ENCODE results near the gene RAP1GAP2. TPM values are rescaled to one million over a fixed set of nuclear protein-coding genes. Genes with fewer than 3 reads are reported as not detected.
"Not testable (repeated sequence)": the region's sequence is repeated elsewhere in the genome, so short reads cannot be mapped to it uniquely, and the experiment has no call there.

RAP1GAP2 gene
- total and polyA plus RNA-seq, 9 donors, result 1.2 to 3.5 (median 2.0) TPM

- no peaks in the 10 kb centered on the region for H3K9me3 ChIP-seq (replicated peaks; ENCODE audit: control insufficient read depth, low read depth, low read length)
- no peaks in the 10 kb centered on the region for H3K36me3 ChIP-seq (ENCODE audit: control insufficient read depth, insufficient read depth, low read length)
- no peak for DNase-seq
- H3K27ac ChIP-seq (ENCODE audit: low read length), result no peak overlapping the region
- 80% methylated on average over 6 of the region's 8 CpGs for WGBS (ENCODE audit: insufficient coverage)
- no peaks in the 10 kb centered on the region for H3K27me3 ChIP-seq (ENCODE audit: control insufficient read depth, insufficient read depth, low read length)
- H3K4me1 ChIP-seq (ENCODE audit: control insufficient read depth, insufficient read depth, low read length), result no peaks in the 10 kb centered on the region
- no peak overlapping the region for H3K4me3 ChIP-seq (ENCODE audit: low read length)
Measured at GRCh38 chr17:2784864-2785263, 11.4 kb upstream of the RAP1GAP2 start.

GRCh38 chr17:2785376-2785775 is 10.9 kb upstream of the RAP1GAP2 start:
- H3K4me3 ChIP-seq (ENCODE audit: low read length); H3K36me3 ChIP-seq (ENCODE audit: control insufficient read depth, insufficient read depth, low read length); DNase-seq; H3K27me3 ChIP-seq (ENCODE audit: control insufficient read depth, insufficient read depth, low read length); H3K4me1 ChIP-seq (ENCODE audit: control insufficient read depth, insufficient read depth, low read length); H3K9me3 ChIP-seq (replicated peaks; ENCODE audit: control insufficient read depth, low read depth, low read length); H3K27ac ChIP-seq (ENCODE audit: low read length): not testable (repeated sequence)
- WGBS (ENCODE audit: insufficient coverage), result 86% methylated on average over 5 of the region's 12 CpGs

GRCh38 chr17:2786176-2786881 is 9.9 kb upstream of the RAP1GAP2 start:
- Histone ChIP-seq H3K36me3 (ENCODE audit: control insufficient read depth, insufficient read depth, low read length) (no peaks in the 10 kb centered on the region), H3K4me1 (ENCODE audit: control insufficient read depth, insufficient read depth, low read length) (no peaks in the 10 kb centered on the region), H3K9me3 (replicated peaks; ENCODE audit: control insufficient read depth, low read depth, low read length) (no peaks in the 10 kb centered on the region), H3K27me3 (ENCODE audit: control insufficient read depth, insufficient read depth, low read length) (peaks cover 3% of the 10 kb centered on the region), H3K4me3 (ENCODE audit: low read length) (no peak overlapping the region), H3K27ac (ENCODE audit: low read length) (no peak overlapping the region)
- 0% methylated on average over 2 of the region's 21 CpGs for WGBS (ENCODE audit: insufficient coverage)
- DNase-seq, result peak; percentile 72

GRCh38 chr17:2789700-2790099 is 6.5 kb upstream of the RAP1GAP2 start:
- Histone ChIP-seq H3K27ac (ENCODE audit: low read length) (no peak overlapping the region), H3K4me3 (ENCODE audit: low read length) (no peak overlapping the region), H3K9me3 (replicated peaks; ENCODE audit: control insufficient read depth, low read depth, low read length) (no peaks in the 10 kb centered on the region), H3K4me1 (ENCODE audit: control insufficient read depth, insufficient read depth, low read length) (no peaks in the 10 kb centered on the region), H3K36me3 (ENCODE audit: control insufficient read depth, insufficient read depth, low read length) (no peaks in the 10 kb centered on the region), H3K27me3 (ENCODE audit: control insufficient read depth, insufficient read depth, low read length) (peaks cover 3% of the 10 kb centered on the region)
- DNase-seq, result no peak
- no CpG with 5 or more reads among the region's 3 CpGs for WGBS (ENCODE audit: insufficient coverage)

- H3K27ac ChIP-seq (ENCODE audit: low read length), result no peak overlapping the region
- H3K9me3 ChIP-seq (replicated peaks; ENCODE audit: control insufficient read depth, low read depth, low read length), result no peaks in the 10 kb centered on the region
- no peaks in the 10 kb centered on the region for H3K36me3 ChIP-seq (ENCODE audit: control insufficient read depth, insufficient read depth, low read length)
- no peak overlapping the region for H3K4me3 ChIP-seq (ENCODE audit: low read length)
- no peaks in the 10 kb centered on the region for H3K4me1 ChIP-seq (ENCODE audit: control insufficient read depth, insufficient read depth, low read length)
- WGBS (ENCODE audit: insufficient coverage), result 35% methylated on average over 15 of the region's 24 CpGs
- peaks cover 3% of the 10 kb centered on the region for H3K27me3 ChIP-seq (ENCODE audit: control insufficient read depth, insufficient read depth, low read length)
- no peak for DNase-seq
Measured at GRCh38 chr17:2792366-2793169, 3.7 kb upstream of the RAP1GAP2 start.

GRCh38 chr17:2794111-2794803 is 2.0 kb upstream of the RAP1GAP2 start:
- no peaks in the 10 kb centered on the region for H3K9me3 ChIP-seq (replicated peaks; ENCODE audit: control insufficient read depth, low read depth, low read length)
- peaks cover 3% of the 10 kb centered on the region for H3K27me3 ChIP-seq (ENCODE audit: control insufficient read depth, insufficient read depth, low read length)
- H3K36me3 ChIP-seq (ENCODE audit: control insufficient read depth, insufficient read depth, low read length), result no peaks in the 10 kb centered on the region
- H3K27ac ChIP-seq (ENCODE audit: low read length), result no peak overlapping the region
- H3K4me3 ChIP-seq (ENCODE audit: low read length), result no peak overlapping the region
- no peaks in the 10 kb centered on the region for H3K4me1 ChIP-seq (ENCODE audit: control insufficient read depth, insufficient read depth, low read length)
- WGBS (ENCODE audit: insufficient coverage), result 78% methylated on average over 2 of the region's 6 CpGs
- no peak for DNase-seq

GRCh38 chr17:2795441-2796163 is 636 bp upstream of the RAP1GAP2 start:
- WGBS (ENCODE audit: insufficient coverage), result 81% methylated on average over 23 of the region's 28 CpGs
- Histone ChIP-seq H3K27ac (ENCODE audit: low read length) (no peak overlapping the region), H3K4me1 (ENCODE audit: control insufficient read depth, insufficient read depth, low read length) (no peaks in the 10 kb centered on the region), H3K9me3 (replicated peaks; ENCODE audit: control insufficient read depth, low read depth, low read length) (no peaks in the 10 kb centered on the region), H3K36me3 (ENCODE audit: control insufficient read depth, insufficient read depth, low read length) (no peaks in the 10 kb centered on the region), H3K4me3 (ENCODE audit: low read length) (no peak overlapping the region), H3K27me3 (ENCODE audit: control insufficient read depth, insufficient read depth, low read length) (peaks cover 5% of the 10 kb centered on the region)
- DNase-seq, result no peak

- Histone ChIP-seq H3K27me3 (ENCODE audit: control insufficient read depth, insufficient read depth, low read length) (peaks cover 2% of the 10 kb centered on the region), H3K9me3 (replicated peaks; ENCODE audit: control insufficient read depth, low read depth, low read length) (no peaks in the 10 kb centered on the region), H3K4me1 (ENCODE audit: control insufficient read depth, insufficient read depth, low read length) (no peaks in the 10 kb centered on the region), H3K4me3 (ENCODE audit: low read length) (peak overlapping the region; percentile 5), H3K36me3 (ENCODE audit: control insufficient read depth, insufficient read depth, low read length) (no peaks in the 10 kb centered on the region), H3K27ac (ENCODE audit: low read length) (no peak overlapping the region)
- 72% methylated on average over 8 of the region's 15 CpGs for WGBS (ENCODE audit: insufficient coverage)
- DNase-seq, result no peak
Measured at GRCh38 chr17:2797226-2797625, 988 bp downstream of the RAP1GAP2 start.

GRCh38 chr17:2797637-2798036 is 1.4 kb downstream of the RAP1GAP2 start:
- Histone ChIP-seq H3K9me3 (replicated peaks; ENCODE audit: control insufficient read depth, low read depth, low read length) (no peaks in the 10 kb centered on the region), H3K27me3 (ENCODE audit: control insufficient read depth, insufficient read depth, low read length) (peaks cover 2% of the 10 kb centered on the region), H3K27ac (ENCODE audit: low read length) (no peak overlapping the region), H3K4me1 (ENCODE audit: control insufficient read depth, insufficient read depth, low read length) (no peaks in the 10 kb centered on the region), H3K36me3 (ENCODE audit: control insufficient read depth, insufficient read depth, low read length) (no peaks in the 10 kb centered on the region), H3K4me3 (ENCODE audit: low read length) (no peak overlapping the region)
- WGBS (ENCODE audit: insufficient coverage), result 70% methylated on average over 10 of the region's 11 CpGs
- DNase-seq, result no peak

- no peak overlapping the region for H3K4me3 ChIP-seq (ENCODE audit: low read length)
Measured at GRCh38 chr17:2798188-2798587, 1.9 kb downstream of the RAP1GAP2 start.

More at GRCh38 chr17:2798188-2798587, 1.9 kb downstream of the RAP1GAP2 start:
- Histone ChIP-seq H3K27ac (ENCODE audit: low read length) (no peak overlapping the region), H3K27me3 (ENCODE audit: control insufficient read depth, insufficient read depth, low read length) (peaks cover 2% of the 10 kb centered on the region), H3K4me1 (ENCODE audit: control insufficient read depth, insufficient read depth, low read length) (no peaks in the 10 kb centered on the region), H3K9me3 (replicated peaks; ENCODE audit: control insufficient read depth, low read depth, low read length) (no peaks in the 10 kb centered on the region), H3K36me3 (ENCODE audit: control insufficient read depth, insufficient read depth, low read length) (no peaks in the 10 kb centered on the region)
- WGBS (ENCODE audit: insufficient coverage), result 83% methylated on average over 11 of the region's 11 CpGs
- DNase-seq, result no peak

All from muscle of leg (tissue), 11 donors.